Activated naive CD4-positive, alpha-beta T cell treated with anti-CD3 and anti-CD28 coated beads for 36 hours (primary cell): Measurements from ENCODE around the gene CYP26B1. TPM values are rescaled to one million over a fixed set of nuclear protein-coding genes. Genes with fewer than 3 reads are reported as not detected.
A peak's percentile ranks its signal among the peaks of the same experiment; 100 is the strongest.

Source experiments
- CTCF ChIA-PET: fragments of 350-600 bp; sonication (Branson Sonifier 250); formaldehyde crosslinking; loops from one replicate; lab custom pipeline; 2021; ENCODE audit warnings: antibody characterized with exemption; lab: Charles Lee
- DNase-seq: peaks from one replicate; pipeline ENCODE4 v3.0.0-alpha.2; 2020
- H3K27ac Mint-ChIP-seq: one replicate; pipeline ENCODE4 v1.8.0; 2021; ENCODE audit warnings: mild to moderate bottlenecking, mixed read lengths
- H3K27me3 Mint-ChIP-seq: one replicate; pipeline ENCODE4 v1.8.0; 2021; ENCODE audit warnings: low read depth, mixed read lengths
- H3K36me3 Mint-ChIP-seq: one replicate; pipeline ENCODE4 v1.8.0; 2021; ENCODE audit warnings: low read depth, mixed read lengths
- H3K4me1 Mint-ChIP-seq: one replicate; pipeline ENCODE4 v1.8.0; 2021; ENCODE audit warnings: low read depth, mixed read lengths
- H3K4me3 Mint-ChIP-seq: one replicate; pipeline ENCODE4 v1.8.0; 2021; ENCODE audit warnings: mild to moderate bottlenecking, moderate library complexity, mixed read lengths
- H3K9me3 Mint-ChIP-seq: one replicate; pipeline ENCODE4 v1.8.0; 2021; ENCODE audit warnings: mixed read lengths
- intact Hi-C: fragments of 100-400 bp; cut with micrococcal nuclease; formaldehyde crosslinking; loops from one replicate; pipeline ENCODE4 v1.15.1; 2023
- total RNA-seq, 2 experiments: library from RNA; stranded (reverse); gene quantifications; one replicate each; pipeline ENCODE4 v1.2.3, GENCODE V29; 2021

Gene CYP26B1
- total RNA-seq, 2 experiments from 2014 or later: not detected

- DNase-seq: no peak
- Mint-ChIP-seq H3K27me3 (peaks cover 65% of the 10 kb centered on the region), H3K4me3 (peak overlapping the region; percentile 23)
Observed at GRCh38 chr2:72144632-72145288, 2.9 kb downstream of the CYP26B1 start.

GRCh38 chr2:72144274-72144631, 3.4 kb downstream of the CYP26B1 start:
- no peak overlapping the region for H3K4me3 Mint-ChIP-seq
- H3K27me3 Mint-ChIP-seq: peaks cover 60% of the 10 kb centered on the region
- H3K9me3 Mint-ChIP-seq: no peaks in the 10 kb centered on the region
- intact Hi-C loops: no loop called here
- CTCF ChIA-PET: no interaction called here
- H3K36me3 Mint-ChIP-seq: no peaks in the 10 kb centered on the region
- DNase-seq: no peak
- H3K27ac Mint-ChIP-seq: no peak overlapping the region
- peaks cover 37% of the 10 kb centered on the region for H3K4me1 Mint-ChIP-seq

More at GRCh38 chr2:72144632-72145288, 2.9 kb downstream of the CYP26B1 start:
- Mint-ChIP-seq H3K36me3 (no peaks in the 10 kb centered on the region), H3K27ac (no peak overlapping the region), H3K9me3 (no peaks in the 10 kb centered on the region), H3K4me1 (peaks cover 42% of the 10 kb centered on the region)
- CTCF ChIA-PET: no interaction called here
- intact Hi-C loops: loop anchor here (5.0 kb wide), 3 partner anchors 342 to 773 kb away; partner anchors contain the start of gene EMX1

GRCh38 chr2:72143441-72144273, 4.0 kb downstream of the CYP26B1 start:
- Mint-ChIP-seq H3K36me3 (no peaks in the 10 kb centered on the region), H3K4me3 (no peak overlapping the region), H3K9me3 (no peaks in the 10 kb centered on the region), H3K4me1 (peaks cover 33% of the 10 kb centered on the region), H3K27me3 (peaks cover 56% of the 10 kb centered on the region), H3K27ac (no peak overlapping the region)
- CTCF ChIA-PET: no interaction called here
- intact Hi-C loops: no loop called here
- no peak for DNase-seq

- CTCF ChIA-PET: no interaction called here
- H3K36me3 Mint-ChIP-seq: no peaks in the 10 kb centered on the region
- no peak overlapping the region for H3K27ac Mint-ChIP-seq
- no peak overlapping the region for H3K4me3 Mint-ChIP-seq
- peaks cover 27% of the 10 kb centered on the region for H3K4me1 Mint-ChIP-seq
- no peaks in the 10 kb centered on the region for H3K9me3 Mint-ChIP-seq
- intact Hi-C loops: no loop called here
- DNase-seq: no peak
- H3K27me3 Mint-ChIP-seq: peaks cover 50% of the 10 kb centered on the region
Observed at GRCh38 chr2:72142570-72143440, 4.9 kb downstream of the CYP26B1 start.

GRCh38 chr2:72141881-72142451, 5.7 kb downstream of the CYP26B1 start:
- intact Hi-C loops: no loop called here
- no peak for DNase-seq
- CTCF ChIA-PET: no interaction called here
- Mint-ChIP-seq H3K9me3 (no peaks in the 10 kb centered on the region), H3K27me3 (peaks cover 47% of the 10 kb centered on the region), H3K4me1 (peaks cover 26% of the 10 kb centered on the region), H3K36me3 (no peaks in the 10 kb centered on the region), H3K4me3 (no peak overlapping the region), H3K27ac (no peak overlapping the region)

- no peaks in the 10 kb centered on the region for H3K36me3 Mint-ChIP-seq
- no peak overlapping the region for H3K4me3 Mint-ChIP-seq
- DNase-seq: no peak
- intact Hi-C loops: no loop called here
- H3K27me3 Mint-ChIP-seq: peaks cover 39% of the 10 kb centered on the region
- peaks cover 17% of the 10 kb centered on the region for H3K4me1 Mint-ChIP-seq
- CTCF ChIA-PET: no interaction called here
- H3K9me3 Mint-ChIP-seq: no peaks in the 10 kb centered on the region
- no peak overlapping the region for H3K27ac Mint-ChIP-seq
Observed at GRCh38 chr2:72141032-72141645, 6.5 kb downstream of the CYP26B1 start.

- Mint-ChIP-seq H3K36me3 (no peaks in the 10 kb centered on the region), H3K9me3 (no peaks in the 10 kb centered on the region), H3K4me3 (no peak overlapping the region), H3K27ac (no peak overlapping the region), H3K27me3 (peaks cover 33% of the 10 kb centered on the region), H3K4me1 (peaks cover 12% of the 10 kb centered on the region)
- intact Hi-C loops: no loop called here
- CTCF ChIA-PET: no interaction called here
- no peak for DNase-seq
Observed at GRCh38 chr2:72140621-72140960, 7.1 kb downstream of the CYP26B1 start.

GRCh38 chr2:72139874-72140620, 7.6 kb downstream of the CYP26B1 start:
- Mint-ChIP-seq H3K9me3 (no peaks in the 10 kb centered on the region), H3K27ac (no peak overlapping the region), H3K36me3 (no peaks in the 10 kb centered on the region), H3K4me3 (no peak overlapping the region), H3K27me3 (peaks cover 30% of the 10 kb centered on the region), H3K4me1 (peaks cover 9% of the 10 kb centered on the region)
- intact Hi-C loops: no loop called here
- DNase-seq: no peak
- CTCF ChIA-PET: interaction anchor here (0.6 to 1.5 kb wide), 3 partner anchors 38 to 402 kb away, joined by 3 to 5 read pairs (median 3); no protein-coding TSS in a partner anchor

GRCh38 chr2:72139471-72139873, 8.2 kb downstream of the CYP26B1 start:
- H3K27ac Mint-ChIP-seq: no peak overlapping the region
- peaks cover 7% of the 10 kb centered on the region for H3K4me1 Mint-ChIP-seq
- no peak for DNase-seq
- no peaks in the 10 kb centered on the region for H3K36me3 Mint-ChIP-seq
- H3K4me3 Mint-ChIP-seq: no peak overlapping the region
- H3K9me3 Mint-ChIP-seq: no peaks in the 10 kb centered on the region
- CTCF ChIA-PET: interaction anchor here (0.6 to 1.5 kb wide), 3 partner anchors 37 to 235 kb away, joined by 3 to 5 read pairs (median 3); no protein-coding TSS in a partner anchor
- intact Hi-C loops: no loop called here
- peaks cover 28% of the 10 kb centered on the region for H3K27me3 Mint-ChIP-seq

- no peak overlapping the region for H3K4me3 Mint-ChIP-seq
- H3K9me3 Mint-ChIP-seq: no peaks in the 10 kb centered on the region
- DNase-seq: no peak
- CTCF ChIA-PET: interaction anchor here (0.6 to 1.5 kb wide), 3 partner anchors 37 to 236 kb away, joined by 3 to 5 read pairs (median 3); no protein-coding TSS in a partner anchor
- no peak overlapping the region for H3K27ac Mint-ChIP-seq
- no peaks in the 10 kb centered on the region for H3K36me3 Mint-ChIP-seq
- peaks cover 5% of the 10 kb centered on the region for H3K4me1 Mint-ChIP-seq
- intact Hi-C loops: no loop called here
- peaks cover 25% of the 10 kb centered on the region for H3K27me3 Mint-ChIP-seq
Observed at GRCh38 chr2:72138921-72139381, 8.7 kb downstream of the CYP26B1 start.
